ENCODE measurements around the gene GMDS.

GRCh38 chr6:1722801-1723200 is 522.6 kb downstream of the GMDS start:
- no peak for TF ChIP-seq CTCF (IDR thresholded peaks at IDR 0.05)
- TF ChIP-seq EP300 (IDR thresholded peaks at IDR 0.05; ENCODE audit: borderline replicate concordance in 1 of 2, low read depth in 1 of 2, low read length in 1 of 2): no peak
- TF ChIP-seq JUND (IDR thresholded peaks at IDR 0.05): no peak
- TF ChIP-seq FOXJ3 (CRISPR knock-in tag; IDR thresholded peaks at IDR 0.05): no peak
- TF ChIP-seq TAF1 (IDR thresholded peaks at IDR 0.05; ENCODE audit: borderline replicate concordance, low read depth, low read length): no peak
- TF ChIP-seq GABPA (IDR thresholded peaks at IDR 0.05; ENCODE audit: low read depth): no peak
- TF ChIP-seq RCOR1 (IDR thresholded peaks at IDR 0.05; ENCODE audit: low read length): no peak
- TF ChIP-seq RFX5 (IDR thresholded peaks at IDR 0.05; ENCODE audit: low read length): no peak
- TF ChIP-seq NRF1 (IDR thresholded peaks at IDR 0.05; ENCODE audit: low read depth, low read length): no peak
- no peak for TF ChIP-seq POLR2AphosphoS5 (IDR thresholded peaks at IDR 0.05; ENCODE audit: low read depth, low read length)
- TF ChIP-seq MEF2A (IDR thresholded peaks at IDR 0.05; ENCODE audit: borderline replicate concordance, low read depth): no peak
- TF ChIP-seq GATA2 (CRISPR knock-in tag; IDR thresholded peaks at IDR 0.05): no peak
- TF ChIP-seq CHD2 (IDR thresholded peaks at IDR 0.05; ENCODE audit: low read length, partially characterized antibody): no peak
- no peak for TF ChIP-seq SMC3 (IDR thresholded peaks at IDR 0.05; ENCODE audit: low read depth, low read length)

Data from SK-N-SH (cell line).